GM10847 (cell line): ENCODE data around the gene DCUN1D4.

ENCODE experiments used
- POLR2A ChIP-seq: IDR thresholded peaks from 2 replicates; pipeline ENCODE4 v1.6.1; 2011; ENCODE audit not compliant: insufficient read length; ENCODE audit errors: extremely low read depth

Gene DCUN1D4

DNA sequence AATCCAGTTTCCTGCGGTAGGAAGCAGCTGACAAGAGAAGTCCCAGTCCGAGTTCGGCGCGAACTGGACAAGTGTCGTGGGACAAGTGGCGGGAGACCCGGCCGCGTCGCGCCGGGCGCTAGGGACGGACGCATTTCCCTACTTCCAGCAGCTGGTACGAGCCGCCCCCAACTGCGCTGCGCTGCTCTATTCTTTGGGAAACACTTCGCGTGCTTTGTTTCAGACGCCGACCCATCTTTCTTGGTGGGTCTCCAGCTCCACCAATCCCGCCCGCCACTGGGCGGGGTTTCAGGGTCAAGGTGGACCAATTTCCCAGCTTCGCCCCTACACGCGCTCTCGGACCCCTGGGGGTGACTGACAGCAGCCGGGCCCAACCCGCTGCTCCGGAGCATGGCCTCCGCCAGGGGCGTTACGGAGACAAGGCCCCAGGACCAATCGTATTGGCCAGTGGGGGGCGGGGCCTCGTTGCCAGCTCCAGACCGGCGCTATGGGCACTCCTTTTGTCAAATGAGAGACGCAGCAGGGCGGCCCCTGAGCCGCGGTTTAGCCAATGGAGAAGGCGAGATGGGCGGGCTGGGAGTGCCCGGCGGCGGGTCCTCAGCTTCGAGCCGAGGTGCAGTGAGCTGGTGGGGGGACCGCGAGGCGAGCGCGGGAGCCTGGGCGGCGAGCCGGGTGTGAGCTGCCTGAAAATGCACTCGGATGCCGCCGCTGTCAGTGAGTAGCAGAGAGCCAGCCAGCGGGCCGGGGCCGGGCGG, at the start of gene DCUN1D4:
TSS of gene DCUN1D4 (plus strand) at position 600 of the 755 bp plus-strand sequence. CDS start at position 690, 90 bp downstream.
- TF ChIP-seq POLR2A: peak; percentile 20

DNA sequence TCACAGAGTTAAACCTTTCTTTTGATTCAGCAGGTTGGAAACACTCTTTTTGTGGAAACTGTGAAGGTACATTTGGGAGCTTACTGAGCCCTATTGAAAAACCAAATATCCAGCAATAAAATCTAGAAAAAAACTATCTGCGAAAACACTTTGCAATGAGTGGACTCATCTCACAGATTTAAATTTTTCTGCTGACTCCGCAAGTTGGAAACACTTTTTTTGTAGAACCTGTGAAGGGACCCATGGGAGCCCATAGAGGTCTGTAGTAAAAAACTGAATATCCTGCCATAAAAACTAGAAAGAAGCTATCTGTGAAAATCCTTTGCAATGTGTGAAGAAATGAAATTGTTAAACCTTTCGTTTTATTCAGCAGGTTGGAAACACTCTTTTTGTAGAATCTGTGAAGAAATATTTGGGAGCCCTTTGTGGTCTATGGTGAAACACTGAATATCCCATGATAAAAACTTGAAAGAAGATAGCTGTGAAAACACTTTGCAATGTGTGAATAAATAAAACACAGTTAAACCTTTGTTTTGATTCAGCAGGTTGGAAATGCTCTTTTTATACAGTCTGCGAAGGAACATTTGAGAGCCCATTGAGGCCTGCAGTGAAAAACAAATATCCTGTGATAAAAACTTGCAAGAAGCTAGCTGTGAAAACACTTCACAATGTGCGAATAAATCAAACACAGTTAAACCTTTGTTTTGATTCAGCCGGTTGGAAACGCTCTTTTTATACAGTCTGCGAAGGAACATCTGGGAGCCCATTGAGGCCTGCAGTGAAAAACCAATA, 22.3 kb upstream of the DCUN1D4 start:
- TF ChIP-seq POLR2A: no peak

DNA sequence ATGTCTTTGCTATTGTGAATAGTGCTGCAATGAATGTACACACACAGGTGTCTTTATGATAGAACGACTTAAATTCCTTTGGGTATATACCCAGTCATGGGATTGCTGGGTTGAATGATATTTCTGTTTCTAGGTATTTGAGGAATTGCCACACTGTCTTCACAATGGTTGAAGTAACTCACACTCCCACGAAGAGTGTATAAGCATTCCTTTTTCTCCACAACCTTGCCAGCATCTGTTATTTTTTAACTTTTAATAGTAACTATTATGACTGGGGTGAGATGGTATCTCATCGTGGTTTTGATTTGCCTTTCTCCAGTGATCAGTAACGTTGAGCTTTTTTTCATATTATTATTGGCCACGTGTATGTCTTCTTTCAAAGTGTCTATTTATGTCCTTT, 17.6 kb upstream of the DCUN1D4 start:
- no peak for TF ChIP-seq POLR2A

DNA sequence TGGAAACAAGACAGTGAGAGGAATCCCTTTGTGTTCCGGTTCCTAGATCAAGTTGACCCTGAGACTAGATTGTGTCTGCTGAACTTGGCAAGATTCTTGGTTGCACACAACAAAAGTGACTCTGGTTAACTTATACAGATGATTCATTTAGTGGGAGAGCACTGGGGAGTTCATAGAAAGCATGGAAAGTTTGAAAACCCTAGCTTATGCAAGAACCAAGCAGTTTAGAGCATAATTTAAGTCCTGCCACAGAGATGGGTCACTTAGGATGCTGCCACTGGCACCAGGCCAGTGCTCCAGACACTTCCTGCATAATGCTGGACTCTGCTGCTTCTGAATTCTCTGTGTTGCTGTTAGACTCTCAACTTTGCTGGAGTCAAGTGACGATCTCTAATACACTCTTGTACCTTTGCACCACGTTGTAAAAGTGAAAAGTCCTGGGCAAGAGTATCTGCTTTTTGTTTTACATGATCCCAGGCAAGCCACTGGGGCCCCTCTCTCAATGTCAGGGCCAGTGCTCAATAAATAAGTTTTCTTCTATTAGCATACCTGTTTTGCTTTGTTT, 12.7 kb upstream of the DCUN1D4 start:
- TF ChIP-seq POLR2A: no peak

DNA sequence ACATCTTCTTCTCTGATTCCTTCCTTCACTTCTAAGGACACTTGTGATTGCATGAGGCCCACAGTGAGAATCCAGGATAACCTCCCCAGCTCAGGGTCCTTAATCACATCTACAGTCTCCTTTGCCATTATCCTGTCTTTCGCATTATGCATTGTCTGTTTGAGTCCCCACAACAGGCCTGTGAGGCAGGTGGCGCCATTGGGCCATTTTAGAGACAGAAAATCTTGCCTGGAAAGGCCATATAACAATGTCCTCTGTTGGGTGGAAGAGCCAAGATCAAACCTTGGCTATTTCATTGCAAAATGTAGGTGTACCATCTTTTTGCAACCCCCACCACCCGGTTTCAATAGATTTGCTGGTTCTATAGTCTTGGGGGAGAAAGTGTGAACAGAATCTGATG, 11.8 kb upstream of the DCUN1D4 start:
- TF ChIP-seq POLR2A: no peak

DNA sequence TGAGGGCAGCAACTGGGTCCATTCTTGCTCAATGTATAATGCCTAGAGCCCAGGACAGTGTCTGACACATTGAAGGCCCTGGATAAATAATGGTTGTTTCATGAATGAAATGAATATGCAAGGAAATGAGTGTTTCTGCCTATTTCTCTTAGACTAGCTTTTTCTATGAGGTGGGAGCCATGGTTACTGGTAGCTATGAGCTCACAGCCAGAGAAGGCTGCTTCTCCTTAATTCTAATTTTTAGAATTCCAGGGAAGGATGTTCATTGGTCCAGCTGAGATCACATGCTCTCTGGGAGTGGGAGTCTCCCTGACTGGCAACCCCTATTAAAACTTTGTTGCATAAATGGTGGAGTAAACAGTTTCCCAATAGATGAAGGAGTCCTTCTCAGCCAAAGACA, 9.7 kb upstream of the DCUN1D4 start:
- TF ChIP-seq POLR2A: no peak

DNA sequence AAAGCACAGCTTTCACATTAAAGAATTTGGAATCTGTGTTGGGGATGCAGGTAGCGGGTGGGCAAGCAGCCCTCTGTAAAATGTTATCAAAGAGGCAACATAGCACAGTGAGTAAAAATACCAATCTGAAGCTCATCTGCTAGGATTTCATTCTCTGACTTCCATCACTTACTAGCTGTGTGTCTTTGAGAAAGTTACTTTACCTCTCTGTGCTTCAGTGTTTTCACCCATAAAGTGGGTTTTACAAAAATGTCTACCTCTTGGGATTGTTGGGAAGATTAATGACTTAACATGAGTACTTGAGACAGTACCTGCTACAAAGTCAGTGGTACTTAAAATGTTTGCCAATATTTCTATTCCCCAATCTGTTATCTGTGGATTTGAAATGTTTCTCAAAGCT, 7.9 kb upstream of the DCUN1D4 start:
- TF ChIP-seq POLR2A: no peak

DNA sequence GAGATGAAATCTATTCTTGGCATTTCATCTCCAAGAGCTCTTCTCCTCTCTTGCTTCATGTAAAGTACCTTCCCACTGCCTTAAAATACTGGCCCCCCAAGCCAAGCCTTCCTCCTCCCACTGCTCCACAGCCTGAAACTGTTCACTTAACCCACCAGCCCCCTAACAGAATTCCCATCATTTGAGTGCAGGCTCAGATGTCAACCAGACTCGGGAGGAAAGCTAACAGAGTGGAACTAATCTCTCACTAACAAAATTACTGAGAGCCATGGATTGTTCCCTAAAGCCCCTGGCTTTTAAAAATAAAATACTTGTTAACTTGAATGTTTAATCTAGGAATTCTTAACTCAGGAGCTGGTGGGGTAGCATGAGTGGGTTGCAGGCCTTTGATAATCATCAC, 7.1 kb upstream of the DCUN1D4 start:
- TF ChIP-seq POLR2A: no peak

DNA sequence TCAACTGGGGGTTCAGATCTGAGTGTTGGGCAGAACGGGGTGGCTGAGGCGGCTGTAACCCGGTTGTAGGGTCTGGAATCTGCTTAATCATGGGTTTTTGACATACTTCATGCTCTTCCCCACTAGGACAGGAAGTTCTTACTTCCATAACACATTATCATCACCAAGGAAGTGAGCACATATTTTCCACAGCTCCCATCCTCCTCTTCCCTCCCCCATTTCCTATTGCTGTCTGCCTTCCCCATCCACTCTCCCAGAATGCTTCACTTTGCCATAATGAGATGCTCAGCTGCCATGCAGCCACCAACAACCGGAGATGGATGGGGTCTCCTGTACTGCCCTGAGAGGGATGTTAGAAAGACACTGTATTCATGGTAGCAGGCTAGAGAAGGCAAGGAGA, 6.4 kb upstream of the DCUN1D4 start:
- TF ChIP-seq POLR2A: no peak

DNA sequence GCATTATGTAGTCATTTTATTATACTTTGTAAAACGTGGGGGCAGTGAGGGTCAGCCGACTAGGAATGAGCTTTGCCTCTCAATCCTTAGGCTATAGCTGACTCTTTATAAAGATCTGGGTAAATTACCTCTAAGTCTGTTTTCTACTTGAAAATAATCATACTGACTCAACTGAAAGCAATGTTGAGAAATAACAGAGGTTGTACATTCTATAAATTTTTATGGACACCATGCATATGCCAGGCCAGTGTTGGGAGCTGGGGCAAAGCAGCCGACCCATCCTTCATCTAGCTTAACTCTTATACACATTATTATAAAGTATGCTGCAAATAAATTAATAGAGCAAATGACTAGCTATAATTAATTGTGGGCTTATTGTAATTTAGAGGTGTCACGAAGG, 2.2 kb upstream of the DCUN1D4 start:
- TF ChIP-seq POLR2A: no peak

DNA sequence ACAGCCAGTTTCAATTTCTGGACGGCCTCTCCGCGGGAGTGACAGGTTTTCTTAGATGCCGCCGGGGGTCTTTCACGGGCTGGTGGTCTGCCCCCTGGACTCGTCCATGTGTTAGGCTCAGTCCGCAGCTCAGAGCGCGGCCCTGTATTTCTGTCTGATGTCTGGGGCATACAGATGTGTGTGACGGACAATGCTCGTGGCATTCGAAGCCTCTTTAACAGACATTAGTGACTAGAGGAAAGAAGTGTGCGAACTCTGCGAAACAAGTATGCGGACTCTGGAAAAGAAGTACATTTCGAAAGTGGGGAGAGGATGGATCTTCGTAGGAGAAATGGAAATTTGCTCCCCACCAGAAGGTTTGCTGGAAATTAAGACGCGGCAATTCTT, 793 bp upstream of the DCUN1D4 start:
- TF ChIP-seq POLR2A: no peak

DNA sequence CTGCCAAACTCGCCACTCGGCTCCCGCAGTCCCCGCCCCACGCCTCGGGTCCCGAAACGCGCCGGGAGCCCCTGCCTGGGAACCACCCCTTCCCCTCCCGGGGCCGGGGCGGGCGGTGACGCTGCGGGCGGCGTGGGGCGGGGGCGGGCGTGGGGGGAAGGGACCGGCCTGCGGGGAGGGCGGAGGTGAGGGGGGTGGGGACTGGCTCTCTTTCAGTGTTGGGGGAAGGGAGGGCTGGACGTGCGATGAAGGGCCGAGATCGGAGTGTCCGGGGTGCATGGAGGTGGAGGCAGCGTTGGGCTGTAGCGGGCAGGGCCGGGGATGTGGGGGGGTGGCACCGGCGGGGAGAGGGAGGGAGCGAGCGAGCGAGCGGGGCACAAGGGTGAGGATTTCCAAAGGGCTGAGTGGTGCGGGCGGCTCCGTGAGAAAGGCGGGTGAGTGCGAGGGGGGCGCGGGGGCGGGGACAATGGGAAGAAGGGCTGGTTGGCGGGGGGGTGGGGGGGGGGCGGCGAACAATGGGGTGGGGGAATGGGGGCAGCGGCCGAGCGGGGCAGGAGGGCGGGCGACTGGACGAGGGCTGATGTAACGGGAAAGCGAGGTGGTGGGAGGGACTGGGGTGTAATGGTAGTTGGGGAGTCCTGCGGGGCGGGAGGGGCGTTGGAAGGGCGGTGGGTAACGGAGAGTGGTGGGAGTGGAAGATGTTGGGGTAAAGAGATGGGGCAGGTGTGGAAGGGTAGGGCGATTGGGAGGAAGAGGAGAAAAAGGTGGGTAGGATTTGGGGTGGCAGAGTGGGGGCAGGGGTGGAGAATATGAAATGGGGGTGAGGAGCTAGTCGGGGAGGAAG, 578 bp downstream of the DCUN1D4 start:
- TF ChIP-seq POLR2A: no peak

DNA sequence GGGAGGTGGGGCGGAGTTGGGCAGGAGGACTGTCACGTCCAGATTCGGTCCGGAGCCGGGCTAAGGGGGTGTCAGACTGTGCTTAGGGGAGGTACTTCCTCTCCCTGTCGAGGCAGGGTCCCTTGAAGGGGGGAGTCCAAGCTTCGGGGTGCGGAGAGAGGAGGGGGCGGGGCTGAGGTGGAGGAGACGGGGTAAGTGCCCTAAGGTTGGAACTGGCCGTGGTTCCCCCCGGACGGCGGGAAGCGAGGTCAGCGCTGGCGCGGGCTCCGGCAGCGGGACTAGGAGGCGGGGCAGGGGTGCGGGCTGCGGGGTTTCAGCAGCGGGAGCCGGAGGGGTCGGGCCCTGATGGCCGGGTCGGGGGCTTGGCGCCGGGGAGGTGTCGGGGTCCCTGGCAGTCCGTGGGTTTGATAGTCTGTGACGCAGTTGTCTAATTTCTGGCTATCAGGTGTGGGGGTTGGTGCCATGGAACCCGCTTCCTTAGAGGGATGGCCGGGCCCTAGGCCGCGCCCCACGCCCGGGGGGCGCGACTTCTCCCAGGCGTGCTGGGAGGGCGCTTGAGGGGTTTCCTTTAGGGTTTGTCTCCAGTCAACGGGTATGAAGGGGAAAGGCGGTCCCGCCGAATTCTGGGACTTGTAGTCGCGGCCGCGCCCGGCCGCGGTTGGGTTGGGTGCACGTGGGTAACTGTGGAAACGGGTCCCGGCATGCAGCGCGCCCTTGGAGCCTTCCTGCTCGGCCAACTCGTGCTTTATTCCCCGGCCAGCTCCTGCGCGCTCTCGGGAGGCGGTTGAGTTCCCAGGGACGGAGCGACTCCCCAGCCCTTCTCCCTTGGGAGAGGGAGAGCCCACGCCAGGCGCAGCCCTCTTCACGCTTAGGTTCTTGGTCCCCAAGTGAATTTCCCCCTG, 1.5 kb downstream of the DCUN1D4 start:
- peak; percentile 2 for TF ChIP-seq POLR2A

DNA sequence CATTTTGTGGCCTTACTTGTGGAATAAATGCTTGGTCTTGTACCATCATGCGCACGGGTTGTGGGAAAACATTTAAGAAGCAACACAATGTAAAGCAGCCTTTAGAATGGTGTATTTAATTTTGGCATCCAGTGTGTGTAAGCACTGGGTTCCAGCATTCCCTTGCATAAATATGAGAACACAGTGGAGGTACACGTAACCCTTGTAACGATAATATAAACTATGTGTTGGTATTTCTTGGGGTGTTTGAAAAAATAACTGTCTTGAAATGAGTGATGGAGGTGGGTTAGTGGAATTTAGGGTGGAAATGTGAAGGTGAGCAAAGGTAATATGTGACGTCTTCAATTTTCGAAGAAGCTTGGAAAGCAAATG, 2.1 kb downstream of the DCUN1D4 start:
- no peak for TF ChIP-seq POLR2A

DNA sequence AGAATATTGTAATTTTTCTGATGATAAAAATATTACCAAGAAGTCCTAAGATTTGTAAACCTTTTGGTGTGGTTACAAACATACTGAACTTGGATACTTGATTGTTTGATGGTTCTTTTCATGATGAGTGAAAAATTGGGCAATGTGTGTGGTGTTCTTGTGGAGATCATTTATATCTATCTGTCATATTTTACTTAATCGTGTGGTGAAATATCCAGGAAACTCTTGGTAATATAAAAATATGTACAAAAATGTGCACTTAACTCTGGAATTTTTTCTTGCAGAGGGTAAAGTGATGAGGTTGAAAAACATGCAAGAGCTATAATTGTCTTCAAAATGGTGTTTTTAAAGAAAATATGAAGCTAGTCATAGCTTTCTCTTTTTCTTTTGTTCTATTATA, 2.8 kb downstream of the DCUN1D4 start:
- TF ChIP-seq POLR2A: no peak

DNA sequence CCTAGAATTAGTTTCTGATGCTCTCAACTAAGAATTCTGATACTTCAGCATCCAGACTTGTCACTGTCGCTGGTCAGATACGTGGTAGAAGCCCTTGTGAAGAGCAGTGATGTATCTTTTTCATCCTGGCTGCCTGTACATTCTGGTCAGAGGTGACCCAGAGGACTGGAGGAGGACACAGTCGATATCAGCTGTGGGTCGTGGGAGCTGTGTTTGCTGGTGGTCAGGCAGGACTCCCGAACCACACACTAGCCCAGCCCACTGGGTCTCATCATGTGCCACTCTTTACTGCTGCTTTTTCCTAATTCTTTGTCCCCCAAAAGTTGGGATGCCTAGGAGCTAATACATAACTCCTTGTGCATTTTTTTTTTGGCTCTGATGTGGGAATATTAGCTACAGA, 6.5 kb downstream of the DCUN1D4 start:
- TF ChIP-seq POLR2A: no peak
